ENCODE results near the gene ETV5.

ETV5 gene

DNA sequence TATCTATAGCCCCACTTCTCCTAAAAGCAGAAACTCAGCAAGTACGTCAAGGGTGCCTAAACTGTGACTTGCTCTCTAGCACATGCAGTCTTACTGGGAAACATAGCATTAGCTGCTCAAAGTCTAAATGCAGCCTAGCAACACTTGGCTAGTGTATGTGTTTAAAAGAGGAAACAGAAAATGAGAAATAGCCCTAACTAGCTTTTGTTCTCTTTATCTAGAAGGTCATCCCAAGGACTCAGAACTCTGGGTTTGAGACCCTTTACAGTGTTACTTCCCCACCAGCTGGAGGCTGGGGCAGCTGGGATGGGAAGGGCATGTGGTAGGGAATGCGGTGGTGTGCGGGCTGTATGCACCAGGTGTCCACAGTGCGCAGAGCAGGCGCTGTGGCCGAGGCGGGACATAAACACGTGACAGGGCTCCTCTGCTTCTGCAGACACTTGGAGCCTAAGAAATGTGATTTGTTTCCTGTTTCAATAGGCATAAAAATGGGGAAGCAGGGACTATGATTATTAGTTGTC lies 13.3 kb downstream of the ETV5 start:
- no peaks in the 10 kb centered on the region for H3K9me3 ChIP-seq (ENCODE audit: control insufficient read depth, insufficient read depth, low read length)
- H3K27ac ChIP-seq (ENCODE audit: low read length) = no peak overlapping the region
- H3K4me1 ChIP-seq (ENCODE audit: control insufficient read depth, insufficient read depth, low read length) = no peaks in the 10 kb centered on the region; the same call in 1 of the 2 replicates
- no peaks in the 10 kb centered on the region for H3K27me3 ChIP-seq (ENCODE audit: control insufficient read depth, insufficient read depth, low read length)
- no peak overlapping the region for H3K4me3 ChIP-seq (ENCODE audit: low read length)
- no CpG with 5 or more reads among the region's 8 CpGs for WGBS (ENCODE audit: insufficient coverage, insufficient read length)
- no peaks in the 10 kb centered on the region for H3K36me3 ChIP-seq (ENCODE audit: control insufficient read depth, insufficient read depth, low read length)
- no peak for DNase-seq (ENCODE audit: low read depth, low spot score)

DNA sequence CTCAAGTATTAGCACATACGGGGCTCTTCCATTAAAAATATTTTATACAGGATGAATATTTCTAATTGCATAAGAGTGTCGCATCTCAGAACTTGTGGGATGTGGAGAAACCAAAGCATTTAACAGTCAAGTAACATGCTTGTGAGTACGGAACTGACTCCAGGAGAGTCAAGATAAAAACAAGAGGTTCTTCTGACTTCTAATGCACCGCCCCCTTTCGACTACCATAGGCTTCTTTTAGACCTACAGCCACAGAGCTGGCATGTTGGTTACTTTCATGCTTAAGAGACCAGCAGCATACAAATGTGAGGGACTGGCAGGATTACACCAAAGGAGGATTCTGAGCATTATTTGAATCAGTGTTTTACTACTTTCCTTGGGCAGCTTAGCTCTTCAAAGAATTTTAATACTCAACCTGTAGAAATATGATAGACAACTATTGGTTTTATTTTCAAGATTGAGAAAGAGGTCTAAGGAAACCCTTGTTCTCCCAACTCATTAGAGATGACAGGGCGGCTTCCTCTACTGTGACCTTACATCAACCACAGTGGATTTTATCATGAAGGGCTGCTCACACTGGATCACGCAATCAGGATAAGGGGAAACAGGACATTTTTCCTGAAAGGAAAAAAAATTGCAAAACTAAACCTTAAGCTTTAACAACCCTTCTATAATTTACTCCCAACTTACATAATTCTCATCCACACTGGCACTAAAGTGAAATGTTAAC lies 14.0 kb downstream of the ETV5 start:
- no peaks in the 10 kb centered on the region for H3K9me3 ChIP-seq (ENCODE audit: control insufficient read depth, insufficient read depth, low read length)
- H3K4me3 ChIP-seq (ENCODE audit: low read length) = no peak overlapping the region
- no peaks in the 10 kb centered on the region for H3K27me3 ChIP-seq (ENCODE audit: control insufficient read depth, insufficient read depth, low read length)
- DNase-seq (ENCODE audit: low read depth, low spot score) = no peak
- no peak overlapping the region for H3K27ac ChIP-seq (ENCODE audit: low read length)
- H3K4me1 ChIP-seq (ENCODE audit: control insufficient read depth, insufficient read depth, low read length) = no peaks in the 10 kb centered on the region; the same call in 1 of the 2 replicates
- WGBS (ENCODE audit: insufficient coverage, insufficient read length) = no CpG with 5 or more reads among the region's 7 CpGs
- no peaks in the 10 kb centered on the region for H3K36me3 ChIP-seq (ENCODE audit: control insufficient read depth, insufficient read depth, low read length)

DNA sequence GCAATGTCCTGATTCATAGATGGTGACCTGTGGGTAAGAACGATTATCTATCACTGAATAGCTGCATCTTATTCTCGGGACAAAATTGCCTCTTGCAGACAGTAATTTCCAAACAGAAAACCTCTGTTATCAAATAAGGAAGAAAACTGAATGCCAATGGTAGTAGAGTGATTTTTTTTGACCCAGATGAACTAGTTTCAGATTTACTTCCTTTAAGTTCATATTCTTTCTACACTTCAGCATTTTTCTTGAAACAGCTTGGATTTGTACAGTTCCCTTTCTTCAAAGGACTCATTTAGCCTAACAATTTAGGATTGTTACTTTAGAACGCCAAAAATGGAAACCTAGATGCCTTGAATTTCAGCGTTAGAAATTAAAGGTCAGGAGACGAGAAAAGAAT lies 14.6 kb downstream of the ETV5 start:
- Histone ChIP-seq H3K9me3 (ENCODE audit: control insufficient read depth, insufficient read depth, low read length) (no peaks in the 10 kb centered on the region), H3K4me3 (ENCODE audit: low read length) (no peak overlapping the region), H3K27ac (ENCODE audit: low read length) (no peak overlapping the region), H3K27me3 (ENCODE audit: control insufficient read depth, insufficient read depth, low read length) (no peaks in the 10 kb centered on the region), H3K4me1 (ENCODE audit: control insufficient read depth, insufficient read depth, low read length) (no peaks in the 10 kb centered on the region; the same call in 1 of the 2 replicates), H3K36me3 (ENCODE audit: control insufficient read depth, insufficient read depth, low read length) (no peaks in the 10 kb centered on the region)
- no peak for DNase-seq (ENCODE audit: low read depth, low spot score)
- WGBS (ENCODE audit: insufficient coverage, insufficient read length) = no CpG with 5 or more reads among the region's 5 CpGs

DNA sequence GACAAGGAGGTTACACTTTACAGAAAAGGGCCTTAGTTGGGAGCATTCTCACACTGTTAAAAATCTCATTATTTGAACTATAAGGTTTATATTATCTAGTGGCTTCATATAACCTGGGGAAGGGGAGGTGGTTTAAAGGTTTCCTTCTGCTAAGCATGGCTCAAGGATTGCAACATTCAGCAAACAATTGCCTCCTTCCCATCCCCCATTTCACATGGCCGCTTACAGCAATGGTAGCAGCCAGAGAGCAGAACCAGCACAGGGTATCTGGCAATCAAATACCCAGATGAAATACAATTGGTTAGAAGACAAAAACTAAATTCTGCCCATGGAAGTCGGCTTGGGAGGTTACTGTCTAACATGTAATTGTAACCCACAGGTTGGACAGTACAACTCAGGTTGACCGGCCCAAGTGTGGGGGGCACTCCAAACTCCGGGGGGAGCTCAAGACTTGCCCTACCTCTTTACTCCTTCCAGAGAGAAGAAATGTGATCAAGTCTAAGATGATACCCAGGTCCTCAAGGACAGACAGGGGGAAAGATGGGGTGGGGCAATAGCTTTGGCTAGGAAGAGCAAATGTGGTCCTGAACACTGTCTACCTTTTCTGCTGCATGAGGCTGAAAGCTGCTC lies 15.5 kb downstream of the ETV5 start:
- Histone ChIP-seq H3K4me3 (ENCODE audit: low read length) (no peak overlapping the region), H3K27me3 (ENCODE audit: control insufficient read depth, insufficient read depth, low read length) (no peaks in the 10 kb centered on the region), H3K27ac (ENCODE audit: low read length) (no peak overlapping the region), H3K4me1 (ENCODE audit: control insufficient read depth, insufficient read depth, low read length) (no peaks in the 10 kb centered on the region; the same call in 1 of the 2 replicates), H3K36me3 (ENCODE audit: control insufficient read depth, insufficient read depth, low read length) (no peaks in the 10 kb centered on the region), H3K9me3 (ENCODE audit: control insufficient read depth, insufficient read depth, low read length) (no peaks in the 10 kb centered on the region)
- no CpG with 5 or more reads among the region's 4 CpGs for WGBS (ENCODE audit: insufficient coverage, insufficient read length)
- DNase-seq (ENCODE audit: low read depth, low spot score) = no peak

DNA sequence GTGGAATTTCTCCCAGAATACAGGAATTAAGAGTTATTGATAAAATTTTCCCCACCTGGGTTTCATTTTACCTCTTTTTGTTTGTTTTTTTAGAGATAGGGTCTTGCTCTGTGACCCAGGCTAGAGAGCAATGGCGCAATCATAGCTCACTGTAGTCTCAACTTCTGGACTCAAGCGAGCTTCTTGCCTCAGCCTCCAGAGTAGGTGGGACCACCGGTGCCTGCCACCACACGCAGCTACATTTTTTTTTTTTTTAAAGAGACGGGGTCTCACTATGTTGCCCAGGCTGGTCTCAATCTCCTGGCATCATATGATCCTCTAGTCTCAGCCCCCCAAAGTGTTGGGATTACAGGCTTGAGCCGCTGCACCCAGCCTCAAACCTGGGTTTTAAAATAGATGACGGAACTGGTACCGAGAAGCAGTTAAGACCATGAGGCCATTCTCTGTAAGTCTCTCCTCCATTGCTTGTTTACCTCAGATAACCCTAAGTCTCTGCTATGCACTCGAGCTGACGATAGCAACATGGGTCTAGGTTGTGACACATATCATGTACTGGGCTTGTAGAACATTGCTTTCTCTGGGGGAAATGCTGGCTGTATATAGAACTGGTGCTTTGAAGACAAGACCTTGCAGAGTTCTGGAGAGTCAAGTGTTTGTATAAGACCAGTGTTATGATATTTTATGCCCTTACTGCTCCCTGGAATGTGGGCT lies 16.4 kb downstream of the ETV5 start:
- no CpG with 5 or more reads among the region's 10 CpGs for WGBS (ENCODE audit: insufficient coverage, insufficient read length)
- Histone ChIP-seq H3K4me1 (ENCODE audit: control insufficient read depth, insufficient read depth, low read length) (no peaks in the 10 kb centered on the region; the same call in 1 of the 2 replicates), H3K27me3 (ENCODE audit: control insufficient read depth, insufficient read depth, low read length) (no peaks in the 10 kb centered on the region), H3K4me3 (ENCODE audit: low read length) (no peak overlapping the region), H3K27ac (ENCODE audit: low read length) (no peak overlapping the region), H3K36me3 (ENCODE audit: control insufficient read depth, insufficient read depth, low read length) (no peaks in the 10 kb centered on the region), H3K9me3 (ENCODE audit: control insufficient read depth, insufficient read depth, low read length) (no peaks in the 10 kb centered on the region)
- DNase-seq (ENCODE audit: low read depth, low spot score) = no peak

DNA sequence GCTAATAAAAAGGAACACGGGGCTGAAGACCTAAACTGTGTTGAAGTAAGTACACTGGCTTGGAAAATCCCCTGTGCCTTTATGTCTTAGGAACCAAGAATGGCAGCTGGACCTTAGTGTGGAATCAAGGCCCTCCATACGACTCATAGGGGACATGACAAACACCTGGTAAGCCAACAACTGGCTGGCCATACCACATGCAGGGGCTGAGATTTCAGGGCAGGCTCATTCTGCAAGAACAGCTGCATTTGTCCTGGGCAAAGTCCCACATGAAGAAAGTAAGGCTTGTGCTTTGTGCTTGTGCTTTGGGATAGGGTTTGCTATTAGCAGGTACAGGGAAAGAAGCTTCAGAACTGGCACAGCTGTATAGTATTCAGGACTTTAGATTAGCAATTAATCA lies 18.0 kb downstream of the ETV5 start:
- Histone ChIP-seq H3K4me3 (ENCODE audit: low read length) (no peak overlapping the region), H3K27ac (ENCODE audit: low read length) (no peak overlapping the region), H3K36me3 (ENCODE audit: control insufficient read depth, insufficient read depth, low read length) (no peaks in the 10 kb centered on the region), H3K27me3 (ENCODE audit: control insufficient read depth, insufficient read depth, low read length) (no peaks in the 10 kb centered on the region), H3K4me1 (ENCODE audit: control insufficient read depth, insufficient read depth, low read length) (no peaks in the 10 kb centered on the region; the same call in 1 of the 2 replicates), H3K9me3 (ENCODE audit: control insufficient read depth, insufficient read depth, low read length) (no peaks in the 10 kb centered on the region)
- DNase-seq (ENCODE audit: low read depth, low spot score) = no peak
- WGBS (ENCODE audit: insufficient coverage, insufficient read length) = no CpG with 5 or more reads among the region's 2 CpGs

DNA sequence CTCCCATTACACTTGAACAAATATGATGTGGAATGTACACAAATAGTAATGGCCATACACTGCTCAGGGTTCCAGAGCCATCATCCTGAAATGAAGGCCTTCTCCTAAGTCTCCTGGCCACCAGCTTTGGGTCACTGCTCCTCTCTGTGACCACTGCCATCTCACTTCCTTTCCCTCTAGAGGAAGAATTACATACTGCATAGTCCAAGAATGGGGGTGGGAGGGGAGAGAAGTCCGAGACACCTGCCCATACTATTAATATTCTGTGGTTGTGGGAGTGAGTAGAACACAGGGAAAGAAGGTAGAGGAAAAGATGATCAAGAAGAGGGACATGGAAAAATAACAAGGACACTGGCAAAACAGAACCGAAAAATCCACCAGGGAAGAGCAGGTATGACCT lies 20.6 kb downstream of the ETV5 start:
- no CpG with 5 or more reads among the region's 2 CpGs for WGBS (ENCODE audit: insufficient coverage, insufficient read length)
- H3K4me3 ChIP-seq (ENCODE audit: low read length) = no peak overlapping the region
- no peaks in the 10 kb centered on the region for H3K4me1 ChIP-seq (ENCODE audit: control insufficient read depth, insufficient read depth, low read length)
- DNase-seq (ENCODE audit: low read depth, low spot score) = no peak
- H3K27me3 ChIP-seq (ENCODE audit: control insufficient read depth, insufficient read depth, low read length) = no peaks in the 10 kb centered on the region
- H3K9me3 ChIP-seq (ENCODE audit: control insufficient read depth, insufficient read depth, low read length) = no peaks in the 10 kb centered on the region
- no peaks in the 10 kb centered on the region for H3K36me3 ChIP-seq (ENCODE audit: control insufficient read depth, insufficient read depth, low read length)
- no peak overlapping the region for H3K27ac ChIP-seq (ENCODE audit: low read length)

DNA sequence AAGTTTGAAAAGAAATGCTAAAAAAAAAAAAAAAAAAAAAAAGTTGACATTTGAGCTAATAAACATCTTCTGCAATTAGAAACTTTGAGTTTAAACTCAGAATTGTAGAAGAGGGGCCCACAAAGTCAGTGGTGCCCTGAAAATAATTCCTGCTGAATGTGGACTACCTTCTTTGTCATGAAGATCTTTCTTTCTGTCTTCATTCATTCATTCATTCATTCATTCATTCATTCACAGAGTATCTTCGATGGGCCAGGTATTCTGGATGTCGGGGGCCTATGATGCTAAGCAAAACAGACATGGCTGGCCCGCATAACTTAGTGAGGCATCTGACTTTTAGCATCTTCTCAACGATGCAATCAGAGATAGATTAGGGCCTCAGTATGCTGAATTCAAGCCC lies 24.6 kb downstream of the ETV5 start:
- Histone ChIP-seq H3K4me3 (ENCODE audit: low read length) (no peak overlapping the region), H3K27ac (ENCODE audit: low read length) (no peak overlapping the region), H3K4me1 (ENCODE audit: control insufficient read depth, insufficient read depth, low read length) (peaks cover 7% of the 10 kb centered on the region; the same call in 1 of the 2 replicates), H3K27me3 (ENCODE audit: control insufficient read depth, insufficient read depth, low read length) (no peaks in the 10 kb centered on the region), H3K9me3 (ENCODE audit: control insufficient read depth, insufficient read depth, low read length) (no peaks in the 10 kb centered on the region), H3K36me3 (ENCODE audit: control insufficient read depth, insufficient read depth, low read length) (no peaks in the 10 kb centered on the region)
- no CpG with 5 or more reads among the region's 4 CpGs for WGBS (ENCODE audit: insufficient coverage, insufficient read length)
- DNase-seq (ENCODE audit: low read depth, low spot score) = no peak

DNA sequence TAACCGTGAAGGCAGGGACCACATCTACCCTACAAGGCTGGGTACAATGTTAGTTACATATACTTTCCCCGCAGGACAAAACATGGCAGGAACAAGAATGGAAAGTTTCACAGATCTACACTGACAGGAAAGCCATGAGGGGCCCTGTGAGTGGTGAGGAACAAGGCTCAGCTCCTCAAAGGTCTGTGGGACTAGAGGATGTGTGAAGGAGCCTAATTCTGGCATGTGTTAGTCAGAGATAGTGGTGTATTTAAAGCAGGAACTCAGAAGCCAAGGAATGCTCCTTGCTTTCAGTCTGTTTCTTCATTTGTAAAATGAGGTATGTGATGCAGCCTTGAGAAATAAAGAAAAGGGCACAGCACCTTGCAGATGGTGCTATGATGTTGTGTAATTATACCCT lies 25.1 kb downstream of the ETV5 start:
- Histone ChIP-seq H3K27me3 (ENCODE audit: control insufficient read depth, insufficient read depth, low read length) (no peaks in the 10 kb centered on the region), H3K36me3 (ENCODE audit: control insufficient read depth, insufficient read depth, low read length) (no peaks in the 10 kb centered on the region), H3K27ac (ENCODE audit: low read length) (no peak overlapping the region), H3K4me1 (ENCODE audit: control insufficient read depth, insufficient read depth, low read length) (peaks cover 7% of the 10 kb centered on the region; the same call in 1 of the 2 replicates), H3K4me3 (ENCODE audit: low read length) (no peak overlapping the region), H3K9me3 (ENCODE audit: control insufficient read depth, insufficient read depth, low read length) (no peaks in the 10 kb centered on the region)
- no CpG with 5 or more reads among the region's 2 CpGs for WGBS (ENCODE audit: insufficient coverage, insufficient read length)
- DNase-seq (ENCODE audit: low read depth, low spot score) = no peak

DNA sequence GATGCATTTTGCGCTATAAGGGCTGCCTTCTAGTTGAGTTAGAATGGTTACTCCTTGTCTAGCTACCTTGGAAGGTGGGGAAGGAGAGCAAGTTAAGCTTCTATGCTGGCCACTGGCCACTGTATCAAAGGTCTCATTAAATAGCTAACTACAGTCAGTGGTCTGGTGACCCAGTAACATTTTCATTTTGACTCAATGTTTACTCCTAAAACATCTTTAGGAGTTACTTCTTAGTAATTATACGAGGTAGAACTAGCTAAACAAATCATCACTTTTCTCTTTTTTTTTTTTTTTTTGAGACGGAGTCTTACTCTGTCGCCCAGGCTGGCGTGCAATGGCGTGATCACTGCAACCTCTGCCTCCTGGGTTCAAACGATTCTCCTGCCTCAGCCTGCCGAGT lies 26.7 kb downstream of the ETV5 start:
- Histone ChIP-seq H3K27me3 (ENCODE audit: control insufficient read depth, insufficient read depth, low read length) (no peaks in the 10 kb centered on the region), H3K9me3 (ENCODE audit: control insufficient read depth, insufficient read depth, low read length) (no peaks in the 10 kb centered on the region), H3K4me1 (ENCODE audit: control insufficient read depth, insufficient read depth, low read length) (peaks cover 7% of the 10 kb centered on the region; the same call in 1 of the 2 replicates), H3K27ac (ENCODE audit: low read length) (no peak overlapping the region), H3K36me3 (ENCODE audit: control insufficient read depth, insufficient read depth, low read length) (no peaks in the 10 kb centered on the region), H3K4me3 (ENCODE audit: low read length) (no peak overlapping the region)
- WGBS (ENCODE audit: insufficient coverage, insufficient read length) = no CpG with 5 or more reads among the region's 8 CpGs
- no peak for DNase-seq (ENCODE audit: low read depth, low spot score)
